Measurements from ENCODE around the gene NR1H4. TPM values are rescaled to one million over a fixed set of nuclear protein-coding genes. Genes with fewer than 3 reads are reported as not detected.

The NR1H4 gene
- total RNA-seq, 1 donor from 2014 or later: not detected

- H3K9me3 Mint-ChIP-seq: no peaks in the 10 kb centered on the region
- H3K27me3 Mint-ChIP-seq (ENCODE audit: insufficient read depth): no peaks in the 10 kb centered on the region
- no peak overlapping the region for H3K27ac Mint-ChIP-seq
- H3K4me3 Mint-ChIP-seq: no peak overlapping the region
- intact Hi-C loops (cut with micrococcal nuclease): no loop called here
- no peaks in the 10 kb centered on the region for H3K4me1 Mint-ChIP-seq (ENCODE audit: low read depth)
- no peaks in the 10 kb centered on the region for H3K36me3 Mint-ChIP-seq (ENCODE audit: low read depth)
- DNase-seq (ENCODE audit: low spot score): no peak
These were observed 7.4 kb downstream of the NR1H4 start for GRCh38 chr12:100481021-100481420.

DNA sequence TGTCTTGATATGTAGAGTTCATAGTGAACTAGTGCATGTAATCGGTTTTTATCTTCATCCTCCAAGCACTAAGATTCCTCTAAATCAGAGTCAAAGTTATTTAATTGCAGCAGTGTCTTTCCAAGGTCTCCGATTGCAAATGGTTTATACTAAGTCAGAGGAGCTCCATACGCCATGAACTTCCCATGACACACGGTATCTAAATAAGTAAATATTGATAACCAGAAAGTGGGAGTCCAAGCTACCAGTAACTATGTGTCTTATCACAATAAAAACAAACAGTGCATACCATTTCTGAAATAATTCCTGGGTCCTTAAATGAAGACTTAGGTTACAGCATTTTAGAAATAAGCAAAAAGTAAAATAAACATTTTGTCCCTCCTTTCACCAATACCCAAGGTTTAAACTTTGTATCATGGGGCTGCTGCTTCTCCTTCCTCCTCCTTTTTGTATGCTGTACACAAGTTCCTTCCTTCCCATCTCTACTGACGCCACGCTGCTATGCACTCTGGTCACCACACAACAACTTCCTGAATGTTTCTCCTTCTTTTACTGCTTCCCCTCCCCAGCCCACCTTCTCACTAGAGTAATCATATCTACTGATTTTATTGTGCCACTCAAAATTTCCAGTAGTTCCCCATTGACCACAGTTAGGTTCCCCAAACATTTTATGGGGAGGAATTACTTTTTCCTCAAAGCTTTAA is 10.7 kb downstream of the NR1H4 start:
- H3K9me3 Mint-ChIP-seq: no peaks in the 10 kb centered on the region
- no peak overlapping the region for H3K4me3 Mint-ChIP-seq
- intact Hi-C loops (cut with micrococcal nuclease): no loop called here
- H3K4me1 Mint-ChIP-seq (ENCODE audit: low read depth): no peaks in the 10 kb centered on the region
- DNase-seq (ENCODE audit: low spot score): no peak
- no peaks in the 10 kb centered on the region for H3K36me3 Mint-ChIP-seq (ENCODE audit: low read depth)
- H3K27me3 Mint-ChIP-seq (ENCODE audit: insufficient read depth): peaks cover 2% of the 10 kb centered on the region
- no peak overlapping the region for H3K27ac Mint-ChIP-seq

DNA sequence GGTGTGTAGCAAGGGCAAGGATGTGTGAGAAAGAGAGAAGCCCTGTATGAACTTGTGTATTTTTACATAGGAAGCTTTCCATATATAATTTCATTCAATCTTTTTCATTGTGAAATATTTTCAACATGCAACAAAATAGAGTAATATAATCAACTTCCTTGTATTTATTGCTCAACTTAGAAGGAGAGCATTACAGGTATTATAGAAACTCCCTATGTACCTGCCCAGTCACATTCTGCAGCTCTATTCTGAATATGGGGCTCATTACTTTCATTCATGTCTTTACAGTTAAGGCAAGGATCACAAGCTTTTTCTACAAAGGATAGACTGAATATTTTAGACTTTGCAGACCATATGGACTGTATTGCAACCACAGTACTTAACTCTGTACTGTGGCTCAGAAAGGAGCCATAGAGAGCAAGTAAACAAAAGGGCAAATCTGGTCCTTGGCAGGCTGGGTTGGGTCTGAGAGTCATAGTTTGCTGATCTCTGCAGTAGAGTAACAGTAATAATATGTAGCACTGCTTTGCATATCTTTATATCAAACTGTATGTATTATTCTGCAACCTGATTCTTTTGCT is 11.3 kb downstream of the NR1H4 start:
- no peaks in the 10 kb centered on the region for H3K9me3 Mint-ChIP-seq
- intact Hi-C loops (cut with micrococcal nuclease): no loop called here
- no peaks in the 10 kb centered on the region for H3K36me3 Mint-ChIP-seq (ENCODE audit: low read depth)
- no peak overlapping the region for H3K27ac Mint-ChIP-seq
- peaks cover 2% of the 10 kb centered on the region for H3K27me3 Mint-ChIP-seq (ENCODE audit: insufficient read depth)
- no peak for DNase-seq (ENCODE audit: low spot score)
- no peak overlapping the region for H3K4me3 Mint-ChIP-seq
- no peaks in the 10 kb centered on the region for H3K4me1 Mint-ChIP-seq (ENCODE audit: low read depth)

DNA sequence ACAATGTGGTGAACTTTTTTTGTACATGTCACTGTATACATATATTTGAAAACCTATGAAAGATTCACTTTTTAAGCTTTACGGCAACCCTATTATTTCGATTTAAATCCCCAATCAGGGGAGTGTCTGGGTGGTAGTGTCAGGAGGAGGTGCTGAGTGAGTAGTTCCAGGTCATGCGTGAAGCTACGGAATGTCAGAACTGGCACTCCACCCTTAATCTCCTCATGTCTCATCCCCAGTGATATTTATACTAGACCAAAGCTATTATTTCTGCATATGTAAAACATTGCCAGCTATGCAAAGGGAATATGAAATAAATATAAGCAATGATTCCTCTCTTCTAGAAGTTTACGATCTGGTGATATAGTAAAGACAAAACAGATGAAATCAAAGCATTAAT is 12.3 kb downstream of the NR1H4 start:
- DNase-seq (ENCODE audit: low spot score): no peak
- no peaks in the 10 kb centered on the region for H3K4me1 Mint-ChIP-seq (ENCODE audit: low read depth)
- no peaks in the 10 kb centered on the region for H3K36me3 Mint-ChIP-seq (ENCODE audit: low read depth)

DNA sequence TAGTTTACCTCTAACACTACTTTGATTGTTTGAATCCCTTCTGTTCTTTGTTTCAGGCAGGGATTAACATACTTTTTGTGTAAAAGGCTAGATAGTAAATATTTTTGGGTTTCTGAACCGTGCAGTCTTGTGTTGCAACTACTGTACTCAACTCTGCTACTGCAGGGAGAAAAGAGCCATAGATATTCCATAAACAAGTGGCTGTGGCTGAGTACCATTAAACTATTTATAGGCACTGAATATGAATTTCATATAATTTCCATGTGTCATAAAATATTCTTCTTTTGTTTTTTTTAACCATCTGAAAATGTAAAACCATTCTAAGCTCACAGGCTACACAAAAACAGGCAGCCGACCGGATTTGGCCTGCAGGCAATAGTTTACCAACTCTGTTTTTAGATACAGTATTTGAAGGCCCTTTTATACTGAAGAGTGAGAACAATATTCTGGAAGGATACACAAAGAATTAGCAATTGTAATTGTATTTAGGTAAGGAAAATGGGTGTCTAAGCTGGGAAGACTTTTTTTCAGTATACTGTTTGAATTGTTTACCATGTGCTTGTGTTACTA is 15.7 kb downstream of the NR1H4 start:
- Mint-ChIP-seq H3K4me3 (no peak overlapping the region), H3K27me3 (ENCODE audit: insufficient read depth) (peaks cover 6% of the 10 kb centered on the region), H3K36me3 (ENCODE audit: low read depth) (no peaks in the 10 kb centered on the region), H3K4me1 (ENCODE audit: low read depth) (no peaks in the 10 kb centered on the region), H3K9me3 (no peaks in the 10 kb centered on the region), H3K27ac (no peak overlapping the region)
- intact Hi-C loops (cut with micrococcal nuclease): no loop called here
- DNase-seq (ENCODE audit: low spot score): no peak

More for the DNA sequence above, 12.3 kb downstream of the NR1H4 start:
- Mint-ChIP-seq H3K4me3 (no peak overlapping the region), H3K9me3 (no peaks in the 10 kb centered on the region), H3K27me3 (ENCODE audit: insufficient read depth) (peaks cover 2% of the 10 kb centered on the region), H3K27ac (no peak overlapping the region)
- intact Hi-C loops (cut with micrococcal nuclease): no loop called here

- Mint-ChIP-seq H3K36me3 (ENCODE audit: low read depth) (no peaks in the 10 kb centered on the region), H3K9me3 (no peaks in the 10 kb centered on the region), H3K4me3 (no peak overlapping the region), H3K27ac (no peak overlapping the region), H3K4me1 (ENCODE audit: low read depth) (no peaks in the 10 kb centered on the region), H3K27me3 (ENCODE audit: insufficient read depth) (peaks cover 6% of the 10 kb centered on the region)
- intact Hi-C loops (cut with micrococcal nuclease): no loop called here
- no peak for DNase-seq (ENCODE audit: low spot score)
These were observed 16.4 kb downstream of the NR1H4 start for GRCh38 chr12:100490056-100490455.

- Mint-ChIP-seq H3K4me1 (ENCODE audit: low read depth) (no peaks in the 10 kb centered on the region), H3K4me3 (no peak overlapping the region), H3K9me3 (no peaks in the 10 kb centered on the region), H3K27me3 (ENCODE audit: insufficient read depth) (peaks cover 6% of the 10 kb centered on the region), H3K36me3 (ENCODE audit: low read depth) (no peaks in the 10 kb centered on the region), H3K27ac (no peak overlapping the region)
- intact Hi-C loops (cut with micrococcal nuclease): no loop called here
- no peak for DNase-seq (ENCODE audit: low spot score)
These were observed 17.4 kb downstream of the NR1H4 start for GRCh38 chr12:100491104-100491503.

- no peak for DNase-seq (ENCODE audit: low spot score)
- intact Hi-C loops (cut with micrococcal nuclease): no loop called here
- Mint-ChIP-seq H3K36me3 (ENCODE audit: low read depth) (no peaks in the 10 kb centered on the region), H3K4me3 (no peak overlapping the region), H3K9me3 (no peaks in the 10 kb centered on the region), H3K4me1 (ENCODE audit: low read depth) (no peaks in the 10 kb centered on the region), H3K27me3 (ENCODE audit: insufficient read depth) (peaks cover 4% of the 10 kb centered on the region), H3K27ac (no peak overlapping the region)
These were observed 19.8 kb downstream of the NR1H4 start for GRCh38 chr12:100493396-100494012.

DNA sequence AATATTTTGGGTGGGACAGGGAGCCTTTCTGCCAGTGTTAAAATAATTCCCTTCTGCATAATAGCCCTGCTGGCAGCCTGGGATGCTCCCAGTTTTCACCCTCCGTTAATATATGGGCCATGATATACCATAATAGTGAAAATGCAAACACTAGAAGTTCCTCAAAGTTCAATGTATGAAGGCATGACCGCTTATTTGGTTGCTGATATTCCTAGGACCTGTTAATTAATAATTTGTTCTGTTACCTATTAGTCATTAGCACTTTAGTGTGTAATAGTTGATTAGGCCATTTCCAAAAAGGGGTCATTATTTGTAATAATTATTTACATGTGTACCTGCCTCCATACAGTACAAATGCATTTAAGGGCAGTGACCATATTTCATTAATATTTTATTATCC is 20.4 kb downstream of the NR1H4 start:
- no peak overlapping the region for H3K4me3 Mint-ChIP-seq
- no peaks in the 10 kb centered on the region for H3K36me3 Mint-ChIP-seq (ENCODE audit: low read depth)
- H3K27ac Mint-ChIP-seq: no peak overlapping the region
- no peaks in the 10 kb centered on the region for H3K4me1 Mint-ChIP-seq (ENCODE audit: low read depth)
- no peaks in the 10 kb centered on the region for H3K9me3 Mint-ChIP-seq
- peaks cover 4% of the 10 kb centered on the region for H3K27me3 Mint-ChIP-seq (ENCODE audit: insufficient read depth)
- DNase-seq (ENCODE audit: low spot score): no peak
- intact Hi-C loops (cut with micrococcal nuclease): no loop called here

DNA sequence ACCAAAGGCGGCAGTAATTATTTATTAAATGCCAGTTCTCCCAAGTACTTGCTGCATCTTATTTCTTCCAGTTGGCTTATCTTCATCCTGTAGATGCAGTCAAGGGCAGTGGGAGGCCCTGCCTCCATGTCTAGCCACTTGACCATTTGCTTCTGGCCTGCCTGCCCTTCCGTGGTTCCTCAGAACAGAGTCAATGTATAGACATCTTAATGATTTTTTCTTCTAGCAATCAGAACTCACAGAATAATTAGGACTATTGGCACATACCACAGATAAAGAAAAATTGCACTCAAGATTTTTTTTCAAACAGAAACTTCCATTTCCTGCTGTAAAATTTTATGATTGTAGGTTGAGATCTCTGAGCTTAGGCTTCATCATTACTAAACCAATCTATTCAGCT is 20.9 kb downstream of the NR1H4 start:
- Mint-ChIP-seq H3K27me3 (ENCODE audit: insufficient read depth) (peaks cover 4% of the 10 kb centered on the region), H3K27ac (no peak overlapping the region), H3K4me1 (ENCODE audit: low read depth) (no peaks in the 10 kb centered on the region), H3K9me3 (no peaks in the 10 kb centered on the region), H3K36me3 (ENCODE audit: low read depth) (no peaks in the 10 kb centered on the region), H3K4me3 (no peak overlapping the region)
- no peak for DNase-seq (ENCODE audit: low spot score)
- intact Hi-C loops (cut with micrococcal nuclease): no loop called here

- peaks cover 1% of the 10 kb centered on the region for H3K27me3 Mint-ChIP-seq (ENCODE audit: insufficient read depth)
- no peak overlapping the region for H3K27ac Mint-ChIP-seq
- no peak for DNase-seq (ENCODE audit: low spot score)
- no peaks in the 10 kb centered on the region for H3K4me1 Mint-ChIP-seq (ENCODE audit: low read depth)
- H3K4me3 Mint-ChIP-seq: no peak overlapping the region
- intact Hi-C loops (cut with micrococcal nuclease): no loop called here
- H3K9me3 Mint-ChIP-seq: no peaks in the 10 kb centered on the region
- H3K36me3 Mint-ChIP-seq (ENCODE audit: low read depth): no peaks in the 10 kb centered on the region
These were observed 23.6 kb downstream of the NR1H4 start for GRCh38 chr12:100497105-100497795.

DNA sequence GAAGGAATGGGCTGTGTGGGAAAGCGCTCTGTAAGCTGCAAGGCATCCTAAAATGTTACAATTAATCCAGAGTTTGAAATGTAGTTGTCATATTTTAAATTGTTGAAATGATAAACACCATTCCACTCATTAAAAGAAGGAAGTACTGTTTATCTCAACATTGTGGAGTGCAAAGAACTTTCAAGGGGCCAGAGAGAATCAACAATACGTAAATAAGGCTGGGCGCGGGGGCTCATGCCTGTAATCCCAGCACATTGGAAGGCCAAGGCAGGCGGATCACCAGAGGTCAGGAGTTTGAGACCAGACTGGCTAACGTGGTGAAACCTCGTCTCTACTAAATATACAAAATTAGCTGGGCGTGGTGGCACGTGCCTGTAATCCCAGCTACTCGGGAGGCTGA is 24.5 kb downstream of the NR1H4 start:
- no peak for DNase-seq (ENCODE audit: low spot score)
- intact Hi-C loops (cut with micrococcal nuclease): no loop called here
- H3K27me3 Mint-ChIP-seq (ENCODE audit: insufficient read depth): no peaks in the 10 kb centered on the region
- H3K4me3 Mint-ChIP-seq: no peak overlapping the region
- no peak overlapping the region for H3K27ac Mint-ChIP-seq
- no peaks in the 10 kb centered on the region for H3K9me3 Mint-ChIP-seq
- no peaks in the 10 kb centered on the region for H3K36me3 Mint-ChIP-seq (ENCODE audit: low read depth)
- H3K4me1 Mint-ChIP-seq (ENCODE audit: low read depth): no peaks in the 10 kb centered on the region

DNA sequence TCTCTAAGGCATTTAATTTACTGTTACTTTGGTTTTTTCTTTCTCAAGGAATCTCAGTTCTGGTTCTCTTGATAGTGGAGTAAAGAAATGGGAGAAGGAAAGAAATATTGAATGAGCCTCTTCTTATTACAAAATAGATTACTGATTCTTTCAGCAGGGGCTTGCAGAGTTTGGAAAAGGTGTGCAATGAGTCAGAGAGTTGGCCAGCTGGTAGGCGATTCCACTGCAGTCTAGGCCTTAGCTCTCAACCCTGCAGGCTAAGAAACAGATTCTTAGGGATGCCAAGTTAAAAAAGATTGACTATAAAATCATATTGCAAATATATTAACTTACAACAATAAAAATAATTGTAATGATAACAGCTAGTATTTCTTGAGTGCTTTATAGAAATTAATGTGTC is 25.8 kb downstream of the NR1H4 start:
- Mint-ChIP-seq H3K9me3 (no peaks in the 10 kb centered on the region), H3K4me1 (ENCODE audit: low read depth) (no peaks in the 10 kb centered on the region), H3K36me3 (ENCODE audit: low read depth) (no peaks in the 10 kb centered on the region), H3K4me3 (no peak overlapping the region), H3K27me3 (ENCODE audit: insufficient read depth) (no peaks in the 10 kb centered on the region), H3K27ac (no peak overlapping the region)
- DNase-seq (ENCODE audit: low spot score): no peak
- intact Hi-C loops (cut with micrococcal nuclease): no loop called here
